NCI-H526 treated with DMSO at 0.1 percent for 48 hours (cell line): ENCODE measurements around the gene SH3GL1.

Experiments
- DNase-seq: peaks from one replicate; lab custom pipeline; 2025; lab: John Stamatoyannopoulos, UW

Gene SH3GL1

GRCh38 chr19:4396949-4397783, 3.2 kb downstream of the SH3GL1 start:
- no peak for DNase-seq

DNA sequence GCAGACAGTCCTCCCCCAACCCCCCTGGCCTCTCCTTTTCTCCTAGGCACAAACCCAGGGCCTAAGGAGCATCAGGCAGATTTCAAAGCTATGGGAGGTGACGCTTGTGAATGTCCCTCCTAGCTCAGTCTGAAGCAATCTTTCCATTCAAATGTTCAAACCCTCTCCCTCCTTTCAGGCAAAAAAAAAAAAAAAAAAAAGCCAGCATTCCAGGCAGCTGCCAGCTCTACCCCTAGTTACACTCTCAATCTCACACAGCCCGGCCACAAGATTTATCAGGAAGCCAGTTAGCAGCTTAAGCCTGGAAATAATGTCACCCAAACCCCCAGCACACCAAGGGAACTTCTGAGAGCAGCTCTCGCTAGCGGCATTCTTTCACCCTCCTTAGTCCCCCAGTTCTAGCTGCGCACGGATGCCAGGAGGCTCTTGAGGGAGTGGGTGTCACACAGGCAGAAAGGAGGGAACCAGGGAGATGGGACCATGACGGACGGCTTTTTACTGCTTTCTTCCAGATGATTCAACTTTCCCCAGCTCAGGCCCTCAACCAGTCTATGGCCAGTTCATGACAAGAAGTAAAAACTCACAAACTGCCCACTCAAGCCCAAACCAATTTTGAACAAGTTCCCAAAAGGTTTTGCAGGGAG, 6.3 kb downstream of the SH3GL1 start:
- no peak for DNase-seq

GRCh38 chr19:4391701-4392483, 8.5 kb downstream of the SH3GL1 start:
- DNase-seq, result no peak

DNA sequence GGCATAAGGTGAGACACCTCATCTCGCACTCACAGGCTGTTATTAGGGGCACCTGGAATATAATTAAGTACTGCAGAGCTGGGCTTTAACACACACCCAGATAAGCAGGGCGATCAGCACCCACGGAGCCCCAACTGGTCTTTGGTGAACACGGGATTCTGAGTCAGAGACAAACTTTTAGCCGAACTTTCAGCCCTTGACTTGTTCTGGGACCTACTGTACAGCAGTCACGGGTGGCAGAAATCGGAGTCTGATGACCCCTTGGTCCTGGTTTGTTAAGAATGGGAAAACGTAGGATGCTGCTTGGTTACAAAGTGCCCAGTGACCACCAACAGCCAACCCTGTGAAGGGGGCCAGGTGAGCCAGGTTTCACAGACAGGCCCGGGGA, 9.0 kb downstream of the SH3GL1 start:
- no peak for DNase-seq

GRCh38 chr19:4390567-4391305, 9.6 kb downstream of the SH3GL1 start:
- DNase-seq, result no peak

DNA sequence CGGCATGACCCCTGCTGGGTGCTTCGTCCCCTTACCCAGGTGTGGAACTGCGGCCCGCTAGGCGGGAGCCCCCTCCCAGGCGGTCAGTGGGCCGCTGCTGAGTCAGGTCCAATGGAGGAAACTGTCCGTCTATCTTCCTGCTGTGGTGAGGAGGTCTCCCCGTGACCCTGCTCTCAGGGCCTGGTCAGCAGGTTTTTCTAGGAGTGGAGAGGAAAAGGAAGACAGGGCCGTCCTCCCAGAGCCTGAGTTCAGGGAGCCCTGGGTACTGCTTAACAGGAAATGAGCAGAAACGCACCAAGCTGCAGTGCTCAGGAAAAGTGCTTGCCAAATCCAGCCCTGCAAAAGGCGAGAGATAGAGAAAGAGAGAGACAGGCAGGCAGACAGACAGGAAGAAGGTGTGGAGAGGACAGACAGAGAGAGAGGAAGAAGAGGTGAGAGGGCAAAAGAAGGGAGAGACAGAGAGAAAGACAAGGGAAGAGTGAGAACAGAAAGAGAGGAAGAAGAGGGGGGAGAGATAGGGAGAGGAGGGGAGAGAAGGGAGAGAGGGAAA, 10.3 kb downstream of the SH3GL1 start:
- no peak for DNase-seq

GRCh38 chr19:4389511-4390016, 10.8 kb downstream of the SH3GL1 start:
- no peak for DNase-seq

DNA sequence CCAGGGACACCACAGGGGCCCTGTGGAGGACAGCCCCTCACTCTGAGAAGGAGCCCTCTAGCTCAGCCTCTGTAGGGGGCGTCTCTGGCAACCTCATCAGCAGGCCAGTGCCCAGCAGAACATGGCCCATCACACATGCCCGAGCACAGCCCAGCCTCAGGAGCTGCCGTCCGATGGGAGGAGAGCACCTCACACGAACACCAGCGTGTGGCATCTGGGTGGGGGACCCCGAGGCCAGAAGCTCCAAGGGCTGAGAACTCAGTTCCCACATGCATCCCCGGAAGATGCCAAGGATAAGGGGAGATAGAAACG, 11.3 kb downstream of the SH3GL1 start:
- DNase-seq, result no peak

DNA sequence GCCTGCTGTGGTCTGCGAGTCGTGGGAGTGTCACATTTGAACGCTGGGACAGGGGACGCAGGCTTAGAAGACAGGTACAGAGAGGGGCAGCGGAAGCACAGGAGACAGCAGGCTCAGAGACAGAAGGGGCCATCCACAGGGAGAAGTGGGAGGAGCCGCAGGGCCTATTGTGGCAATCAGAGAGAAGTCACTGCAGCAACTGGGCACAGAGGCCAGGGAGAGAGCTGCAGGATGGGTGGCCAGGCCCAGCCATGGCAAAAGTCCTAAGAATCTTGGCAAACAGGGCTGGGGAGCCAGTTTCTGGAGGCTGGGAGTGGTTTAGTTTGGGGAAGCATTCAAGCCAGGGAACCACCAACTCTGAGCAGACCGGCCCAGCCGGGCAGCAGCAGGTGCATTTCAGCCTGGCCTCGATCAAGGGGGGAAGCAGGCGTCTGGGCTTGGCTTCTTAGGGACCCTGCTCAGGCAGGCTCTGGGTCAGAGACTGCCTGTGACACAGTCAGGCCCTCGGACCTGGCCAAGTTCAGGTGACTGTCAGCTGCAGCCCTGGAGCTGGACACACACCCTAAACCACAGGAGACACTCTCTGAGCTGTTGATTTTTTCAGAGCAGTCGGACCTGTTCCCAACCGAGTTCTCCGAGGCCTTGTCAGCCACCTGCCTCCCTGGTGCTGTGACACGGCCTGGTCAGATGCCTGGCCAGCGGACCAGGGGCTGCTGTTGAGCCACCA, 11.8 kb downstream of the SH3GL1 start:
- no peak for DNase-seq

GRCh38 chr19:4386041-4386782, 14.1 kb downstream of the SH3GL1 start:
- DNase-seq, result no peak

GRCh38 chr19:4385291-4386040, 14.9 kb downstream of the SH3GL1 start:
- DNase-seq, result no peak

DNA sequence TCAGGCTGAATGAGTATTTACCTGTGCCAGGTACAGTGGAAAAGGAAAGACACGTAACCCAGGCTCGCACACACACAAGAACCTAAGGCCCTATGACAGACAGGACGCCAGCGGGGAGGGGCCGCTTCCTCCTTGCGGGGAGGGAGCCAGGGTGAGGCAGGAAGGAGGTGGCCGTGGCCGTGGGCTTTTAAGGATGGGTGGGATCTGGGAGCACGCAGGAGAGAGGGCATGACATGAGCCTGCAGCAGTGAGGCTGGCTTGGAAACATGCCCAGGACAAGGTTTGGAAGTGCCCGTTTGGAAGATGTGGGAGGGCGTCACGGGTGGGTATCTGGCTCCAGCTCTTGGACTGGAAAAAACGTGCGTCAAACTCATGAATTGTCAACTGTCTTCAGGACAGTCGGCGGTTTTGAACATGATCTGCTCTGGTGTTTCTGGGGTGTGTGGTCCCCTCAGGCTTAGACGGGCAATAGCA, 20.1 kb downstream of the SH3GL1 start:
- no peak for DNase-seq

GRCh38 chr19:4379383-4380253, 20.7 kb downstream of the SH3GL1 start:
- no peak for DNase-seq

DNA sequence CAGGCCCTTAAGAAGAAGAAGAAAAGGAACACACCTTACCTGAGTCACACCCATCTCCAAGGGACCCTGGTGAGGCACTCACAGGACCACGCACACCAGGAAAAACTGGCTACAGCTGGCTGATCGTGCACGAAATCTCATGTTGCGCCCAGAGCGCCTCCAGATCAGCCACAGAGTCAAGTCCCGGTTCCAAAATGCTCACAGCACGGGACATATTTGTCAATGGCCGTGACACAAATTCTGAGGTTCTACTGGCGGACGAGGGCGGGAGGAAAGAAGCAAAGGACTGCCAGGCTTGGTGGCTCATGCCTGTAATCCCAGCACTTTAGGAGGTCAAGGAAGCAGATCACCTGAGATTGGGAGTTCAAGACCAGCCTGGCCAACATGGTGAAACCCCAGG, 21.5 kb downstream of the SH3GL1 start:
- no peak for DNase-seq

DNA sequence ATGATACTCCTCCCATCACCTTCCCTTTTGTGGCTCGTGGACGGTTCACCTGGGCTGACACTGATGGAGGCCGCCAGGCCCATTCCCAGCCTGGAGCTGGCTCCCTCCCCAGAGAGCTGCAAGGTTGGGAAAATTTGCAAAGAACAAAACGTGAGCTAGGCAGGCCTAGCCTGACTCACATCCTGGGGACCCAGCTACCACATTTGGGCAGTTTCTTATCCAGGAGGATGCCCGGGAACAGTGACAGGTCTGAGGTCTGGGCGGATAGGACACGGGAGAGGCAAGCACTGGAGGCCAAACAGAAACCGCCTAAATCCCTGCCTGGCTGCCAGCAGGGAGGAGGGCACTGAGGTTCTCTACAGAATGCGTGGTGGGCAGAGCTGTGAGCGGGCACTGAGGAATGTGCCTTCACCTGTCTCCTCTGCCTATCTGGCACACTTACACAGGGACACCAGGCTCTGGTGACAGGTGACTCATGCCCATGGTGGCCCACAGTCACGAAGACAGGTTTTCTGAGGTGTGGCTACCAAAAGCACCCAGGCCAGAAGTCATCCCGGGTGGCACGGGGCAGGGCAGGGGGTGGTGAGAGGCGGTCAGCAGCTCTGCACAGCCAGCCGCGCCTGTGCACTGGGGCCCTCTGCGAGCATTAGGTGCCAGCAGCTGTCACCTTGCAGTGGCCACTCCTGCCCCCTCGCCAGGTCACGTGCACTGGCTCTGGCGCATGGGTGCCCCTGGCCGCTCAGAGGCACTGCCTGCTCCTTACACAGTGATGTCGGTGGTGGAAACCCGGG, 23.2 kb downstream of the SH3GL1 start:
- DNase-seq, result no peak

- DNase-seq, result no peak
Observed at GRCh38 chr19:4376671-4376990, 23.7 kb downstream of the SH3GL1 start.

DNA sequence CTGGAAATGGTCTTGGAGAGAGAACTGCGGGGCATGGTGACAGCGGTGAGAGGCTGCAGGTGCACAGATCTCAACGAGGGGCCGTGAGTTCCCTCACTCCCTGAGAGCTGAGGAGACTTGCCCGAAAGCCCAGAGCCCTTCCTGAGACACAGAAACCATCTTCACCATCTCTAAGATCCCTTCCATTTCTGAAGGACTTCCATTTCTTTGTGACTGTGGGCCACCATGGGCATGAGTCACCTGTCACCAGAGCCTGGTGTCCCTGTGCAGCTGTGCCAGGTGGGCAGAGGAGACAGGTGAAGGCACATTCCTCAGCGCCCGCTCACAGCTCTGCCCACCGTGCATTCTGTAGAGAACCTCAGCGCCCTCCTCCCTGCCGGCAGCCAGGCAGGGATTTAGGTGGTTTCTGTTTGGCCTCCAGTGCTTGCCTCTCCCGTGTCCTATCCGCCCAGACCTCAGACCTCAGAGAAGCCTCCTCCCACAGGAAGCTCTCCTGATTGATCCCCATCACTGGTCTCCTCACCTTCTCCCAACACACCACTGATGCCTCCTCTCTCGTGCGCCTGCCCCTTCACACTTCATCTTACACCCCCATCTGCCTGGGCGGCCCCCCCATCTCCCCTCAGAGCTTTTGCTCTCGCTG, 24.2 kb downstream of the SH3GL1 start:
- no peak for DNase-seq
